Measurements from ENCODE around the gene ALKBH3.

DNA sequence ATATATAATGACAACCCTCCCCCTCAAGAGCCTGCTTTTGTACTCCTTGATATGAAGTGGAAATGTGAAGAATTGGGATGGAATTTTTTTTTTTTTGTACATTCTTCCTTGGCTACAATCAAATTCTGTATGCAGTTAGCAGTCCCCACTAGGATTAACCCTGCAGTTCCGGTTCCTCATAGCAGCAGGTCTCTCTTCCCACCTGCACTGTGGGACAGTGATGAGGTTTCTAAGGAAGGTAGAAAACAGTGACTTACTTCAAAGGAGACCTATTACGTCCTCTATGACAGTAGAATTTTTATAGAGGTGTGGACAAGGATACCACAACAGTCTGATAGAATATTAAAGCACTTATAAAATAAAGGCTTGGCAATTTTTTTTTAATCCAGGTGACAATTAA lies 46.3 kb upstream of the ALKBH3 start:
- TF ChIP-seq CTCF (IDR thresholded peaks at IDR 0.05) (no peak), POLR2A (IDR thresholded peaks at IDR 0.05) (no peak)

Data from heart left ventricle (tissue), 13 donors.